ENCODE data around the gene ATP8A1.
"Not testable (repeated sequence)": the region's sequence is repeated elsewhere in the genome, so short reads cannot be mapped to it uniquely, and the experiment has no call there.

Gene ATP8A1

GRCh38 chr4:42497142-42497910 lies 159.6 kb downstream of the ATP8A1 start:
- no peak for DNase-seq

GRCh38 chr4:42492962-42493361 lies 163.9 kb downstream of the ATP8A1 start:
- DNase-seq: no peak

DNA sequence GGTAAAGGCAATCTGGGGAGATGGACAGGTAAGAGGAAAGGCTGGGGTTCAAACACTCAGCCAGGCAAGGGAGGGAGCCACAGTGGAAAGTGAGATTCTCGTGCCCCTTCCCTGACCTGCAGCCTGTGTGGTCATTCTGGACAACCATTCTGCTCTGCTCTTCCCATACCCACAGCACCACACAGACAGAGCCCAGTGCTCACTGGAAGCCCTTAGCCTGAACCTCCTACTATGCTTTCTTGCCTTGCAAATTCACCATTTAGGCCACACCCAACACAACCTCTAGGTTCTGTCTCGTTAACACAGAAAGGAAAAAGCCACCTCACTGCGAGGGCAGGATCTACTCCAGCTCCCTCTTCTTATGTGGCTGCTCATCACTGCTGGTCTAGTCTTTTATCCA lies 166.9 kb downstream of the ATP8A1 start:
- no peak for DNase-seq

DNA sequence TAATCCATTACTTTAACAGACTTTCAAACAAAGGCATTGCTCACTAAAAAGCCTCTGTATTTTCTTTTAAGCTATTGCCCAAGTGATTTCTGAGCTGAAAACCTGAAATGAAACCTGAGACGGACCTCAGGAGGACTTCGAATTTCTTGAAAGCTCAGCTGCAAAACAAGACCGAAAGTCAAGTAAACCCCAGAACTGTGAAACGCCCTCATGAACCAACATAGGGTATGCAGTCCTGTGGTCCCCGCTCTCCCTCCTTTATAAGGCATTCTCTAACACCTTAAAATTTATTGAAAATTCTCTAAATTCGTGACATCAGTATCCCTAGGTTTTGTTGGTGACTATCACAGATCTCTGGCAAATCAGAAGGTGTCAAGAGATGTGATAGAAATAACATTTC lies 167.8 kb downstream of the ATP8A1 start:
- DNase-seq: no peak

- DNase-seq: no peak
These were observed 168.4 kb downstream of the ATP8A1 start for GRCh38 chr4:42488554-42488953.

- DNase-seq: no peak
These were observed 168.8 kb downstream of the ATP8A1 start for GRCh38 chr4:42488114-42488513.

DNA sequence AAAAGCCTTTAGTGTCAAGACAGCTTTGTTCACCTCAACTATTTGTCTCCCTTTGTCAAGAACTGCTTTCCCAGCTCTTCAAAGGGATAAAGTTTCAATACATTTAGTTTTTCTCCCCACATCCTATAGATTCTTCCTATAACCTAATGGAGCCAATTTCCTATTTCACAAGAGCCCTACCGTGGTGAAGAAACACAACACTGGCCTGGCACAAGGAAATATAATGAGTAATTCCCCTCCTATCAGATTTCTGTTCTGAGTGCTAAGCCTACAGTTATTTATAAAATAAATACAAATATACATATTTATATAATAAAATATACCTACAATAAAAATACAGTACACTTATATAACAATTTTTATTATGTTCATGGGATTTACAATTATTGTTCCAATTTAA lies 169.7 kb downstream of the ATP8A1 start:
- no peak for DNase-seq

- DNase-seq: not testable (repeated sequence)
These were observed 170.7 kb downstream of the ATP8A1 start for GRCh38 chr4:42486156-42486555.

DNA sequence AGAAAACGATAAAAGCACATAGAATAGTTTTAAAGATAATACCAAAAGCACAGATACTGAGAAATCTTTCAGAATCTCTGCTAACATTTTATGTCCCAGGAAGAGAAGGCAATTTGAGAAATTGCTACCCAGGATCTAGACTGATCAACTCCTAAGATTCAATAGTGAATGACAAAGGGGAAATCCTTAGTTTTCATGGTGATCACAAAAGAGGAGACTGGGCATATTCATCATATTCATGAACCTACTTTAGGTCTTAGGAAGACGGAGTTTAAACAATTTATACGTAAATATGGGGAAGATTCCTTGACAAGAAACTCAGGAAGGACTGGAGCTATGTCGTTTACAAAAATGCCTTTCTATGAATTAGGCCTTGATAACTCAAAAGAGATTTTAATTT lies 172.3 kb downstream of the ATP8A1 start:
- no peak for DNase-seq

- no peak for DNase-seq
These were observed 173.2 kb downstream of the ATP8A1 start for GRCh38 chr4:42483426-42484379.

GRCh38 chr4:42482516-42483327 lies 174.2 kb downstream of the ATP8A1 start:
- no peak for DNase-seq

GRCh38 chr4:42480717-42481116 lies 176.2 kb downstream of the ATP8A1 start:
- DNase-seq: no peak

- DNase-seq: no peak
These were observed 176.6 kb downstream of the ATP8A1 start for GRCh38 chr4:42480281-42480680.

- no peak for DNase-seq
These were observed 178.0 kb downstream of the ATP8A1 start for GRCh38 chr4:42478946-42479345.

DNA sequence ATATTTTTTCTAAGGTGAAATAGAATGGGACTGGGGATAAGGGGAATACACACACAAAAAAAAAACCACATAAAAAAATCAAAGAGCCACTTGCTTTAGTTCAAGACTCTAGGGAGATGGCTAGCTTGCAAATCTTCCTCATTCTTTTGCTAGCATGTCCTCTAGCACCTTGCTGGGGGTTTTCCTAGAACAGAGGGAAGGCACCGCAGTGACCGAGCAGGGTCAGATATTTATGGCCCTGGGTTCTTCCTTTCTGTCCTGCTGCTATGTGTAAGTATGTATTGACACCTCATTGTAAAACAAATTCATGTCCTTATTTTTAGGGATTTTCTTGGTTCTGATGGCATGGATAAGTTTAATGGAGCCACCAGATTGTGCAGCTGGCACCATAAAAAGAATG lies 178.4 kb downstream of the ATP8A1 start:
- DNase-seq: no peak

- DNase-seq: no peak
These were observed 182.5 kb downstream of the ATP8A1 start for GRCh38 chr4:42474406-42474805.

DNA sequence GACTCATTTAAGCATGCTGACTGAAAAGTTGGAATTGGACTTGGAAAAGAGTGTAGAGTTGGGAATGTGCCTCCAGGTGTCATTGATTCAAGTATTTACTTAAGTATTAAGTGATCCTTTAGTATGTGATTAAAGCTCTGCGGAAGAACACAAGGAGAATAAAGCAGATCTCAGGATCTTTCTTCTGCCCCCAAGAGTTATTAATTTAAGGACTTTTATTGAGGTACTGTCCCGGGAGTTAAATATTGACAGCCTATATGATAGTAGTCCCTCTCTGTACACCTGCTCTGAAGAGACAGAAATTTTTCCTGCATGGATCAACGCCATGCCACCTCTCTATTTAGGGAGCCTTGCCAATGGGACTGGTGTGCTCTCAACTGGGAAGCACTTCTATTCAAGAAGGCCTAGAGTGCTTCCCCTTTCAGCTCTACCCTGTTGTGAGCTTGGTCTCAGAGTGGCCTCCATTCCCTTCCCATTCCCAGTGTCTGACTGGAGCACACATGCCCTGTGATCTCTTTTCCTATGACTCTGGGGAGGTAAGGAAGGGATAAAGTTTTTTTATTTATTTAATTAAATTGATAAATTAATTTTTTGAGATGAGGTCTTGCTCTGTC lies 183.7 kb downstream of the ATP8A1 start:
- DNase-seq: no peak

DNA sequence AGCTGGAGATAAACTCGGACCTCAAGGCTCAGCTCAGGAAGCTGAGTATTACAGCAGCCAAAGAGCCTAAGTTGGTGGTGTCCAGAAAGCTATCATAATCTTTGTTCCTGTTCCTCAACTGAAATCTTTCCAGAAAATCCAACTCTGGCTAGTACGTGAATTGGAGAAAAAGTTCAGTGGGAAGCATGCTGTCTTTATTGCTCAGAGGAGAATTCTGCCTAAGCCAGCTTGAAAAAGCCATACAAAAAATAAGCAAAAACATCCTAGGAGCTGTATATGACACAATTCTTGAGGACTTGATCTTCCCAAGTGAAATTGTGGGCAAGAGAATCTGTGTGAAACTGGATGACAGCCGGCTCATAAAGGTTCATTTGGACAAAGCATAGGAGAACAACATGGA lies 185.0 kb downstream of the ATP8A1 start:
- DNase-seq: no peak

DNA sequence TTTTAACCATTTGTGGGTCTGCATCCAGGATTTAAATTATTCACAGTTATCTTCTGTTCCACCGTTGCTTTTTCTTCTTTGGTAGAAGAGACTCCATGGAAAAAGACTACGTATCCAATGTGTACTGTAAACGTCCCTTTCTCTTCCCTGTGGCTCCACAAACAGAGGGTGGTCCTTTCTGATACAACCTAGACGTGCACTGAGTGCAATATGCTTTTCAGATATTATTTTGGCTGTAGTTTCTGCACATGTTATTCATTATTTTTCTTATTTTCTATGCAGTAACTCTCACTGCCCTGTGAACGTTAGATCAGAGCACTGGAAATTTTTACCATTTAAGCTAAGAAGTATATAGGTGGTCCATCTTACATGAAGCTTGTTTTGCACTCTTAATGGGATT lies 186.9 kb downstream of the ATP8A1 start:
- DNase-seq: no peak

DNA sequence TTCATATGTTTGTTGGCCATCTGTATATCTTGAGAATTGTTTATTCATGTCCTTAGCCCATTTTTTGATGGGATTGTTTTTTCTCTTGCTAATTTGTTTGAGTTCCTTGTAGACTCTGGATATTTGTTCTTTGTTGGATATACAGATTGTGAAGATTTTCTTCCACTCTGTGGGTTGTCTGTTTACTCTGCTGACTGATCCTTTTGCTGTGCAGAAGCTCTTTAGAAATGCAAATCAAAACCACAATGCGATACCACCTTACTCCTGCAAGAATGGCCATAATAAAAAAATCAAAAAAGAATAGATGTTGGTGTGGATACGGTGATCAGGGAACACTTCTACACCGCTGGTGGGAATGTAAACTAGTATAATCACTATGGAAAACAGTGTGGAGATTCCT lies 189.1 kb downstream of the ATP8A1 start:
- not testable (repeated sequence) for DNase-seq

GRCh38 chr4:42466273-42466844 lies 190.5 kb downstream of the ATP8A1 start:
- DNase-seq: no peak

DNA sequence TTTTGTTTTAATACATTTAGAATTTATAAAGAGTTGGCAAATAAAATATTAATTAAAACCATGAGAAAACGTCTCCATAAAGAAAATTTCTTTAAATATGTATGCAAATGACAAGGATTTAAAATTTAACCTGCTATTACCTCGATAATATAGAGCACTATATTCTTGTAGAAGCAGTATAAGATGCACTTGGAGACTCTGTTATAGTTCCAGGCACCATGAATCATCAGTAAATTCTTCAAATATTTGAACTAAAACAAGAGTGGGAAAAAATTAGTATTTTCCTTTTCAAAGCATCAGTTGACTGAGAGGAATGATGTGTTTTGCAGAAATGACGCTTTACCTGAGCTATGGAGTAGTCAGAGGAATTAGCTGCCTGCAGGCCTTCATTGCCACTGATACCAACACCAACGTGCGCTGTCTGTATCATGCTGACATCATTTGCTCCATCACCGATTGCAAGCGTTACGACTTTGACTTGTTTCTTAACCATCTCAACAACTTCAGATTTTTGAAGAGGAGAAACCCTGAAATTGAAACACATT lies 192.3 kb downstream of the ATP8A1 start:
- no peak for DNase-seq
